ENCODE data around the gene RFX8.

RFX8 gene

GRCh38 chr2:101348883-101349282 is 126.0 kb downstream of the RFX8 start:
- H3K4me2 ChIP-seq (ENCODE audit: low read length) = no peak overlapping the region
- no peaks in the 10 kb centered on the region for H3K9me3 ChIP-seq (ENCODE audit: insufficient read depth, low read length)
- H3K27me3 ChIP-seq (ENCODE audit: low read depth, low read length) = no peaks in the 10 kb centered on the region
- H2AFZ ChIP-seq (ENCODE audit: low read depth, low read length) = no peak overlapping the region
- no peaks in the 10 kb centered on the region for H3K36me3 ChIP-seq (replicated peaks; ENCODE audit: low read depth, low read length)
- H3K79me2 ChIP-seq (ENCODE audit: low read length) = no peaks in the 10 kb centered on the region
- peaks cover 4% of the 10 kb centered on the region for H3K4me1 ChIP-seq (ENCODE audit: low read length)
- no peak overlapping the region for H3K27ac ChIP-seq (ENCODE audit: low read length)
- H4K20me1 ChIP-seq (ENCODE audit: insufficient read depth, low read length) = no peaks in the 10 kb centered on the region
- no peak overlapping the region for H3K9ac ChIP-seq (ENCODE audit: low read length)
- TF ChIP-seq, protein P1, sequence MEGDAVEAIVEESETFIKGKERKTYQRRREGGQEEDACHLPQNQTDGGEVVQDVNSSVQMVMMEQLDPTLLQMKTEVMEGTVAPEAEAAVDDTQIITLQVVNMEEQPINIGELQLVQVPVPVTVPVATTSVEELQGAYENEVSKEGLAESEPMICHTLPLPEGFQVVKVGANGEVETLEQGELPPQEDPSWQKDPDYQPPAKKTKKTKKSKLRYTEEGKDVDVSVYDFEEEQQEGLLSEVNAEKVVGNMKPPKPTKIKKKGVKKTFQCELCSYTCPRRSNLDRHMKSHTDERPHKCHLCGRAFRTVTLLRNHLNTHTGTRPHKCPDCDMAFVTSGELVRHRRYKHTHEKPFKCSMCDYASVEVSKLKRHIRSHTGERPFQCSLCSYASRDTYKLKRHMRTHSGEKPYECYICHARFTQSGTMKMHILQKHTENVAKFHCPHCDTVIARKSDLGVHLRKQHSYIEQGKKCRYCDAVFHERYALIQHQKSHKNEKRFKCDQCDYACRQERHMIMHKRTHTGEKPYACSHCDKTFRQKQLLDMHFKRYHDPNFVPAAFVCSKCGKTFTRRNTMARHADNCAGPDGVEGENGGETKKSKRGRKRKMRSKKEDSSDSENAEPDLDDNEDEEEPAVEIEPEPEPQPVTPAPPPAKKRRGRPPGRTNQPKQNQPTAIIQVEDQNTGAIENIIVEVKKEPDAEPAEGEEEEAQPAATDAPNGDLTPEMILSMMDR (IDR thresholded peaks at IDR 0.05; ENCODE audit: low read depth, low read length) = no peak
- TF ChIP-seq EZH2phosphoT487 (IDR thresholded peaks at IDR 0.05; ENCODE audit: low read depth) = no peak
- H3K4me3 ChIP-seq (ENCODE audit: low read length) = no peak overlapping the region
